Keratinocyte (primary cell): ENCODE measurements around the gene RBM26. TPM values are rescaled to one million over a fixed set of nuclear protein-coding genes. Genes with fewer than 3 reads are reported as not detected.

ENCODE experiments used
- DNase-seq: peaks from one replicate; pipeline ENCODE4 v3.0.0-alpha.2; 2011; ENCODE audit warnings: low read depth, missing footprints, low spot score
- FAIRE-seq: peaks from 2 replicates; lab custom pipeline; 2011; peaks lifted over from hg19 to GRCh38; lab: Jason Lieb, UNC
- H2AFZ ChIP-seq: 2 replicates; pipeline ENCODE4 v1.6.0; 2012; ENCODE audit warnings: low read length, control low read depth, inconsistent platforms; ENCODE audit not compliant: control insufficient read depth
- H3K27ac ChIP-seq: 2 replicates; pipeline ENCODE4 v1.5.1; 2011; ENCODE audit warnings: low read length; ENCODE audit not compliant: control insufficient read depth, insufficient read depth
- H3K27me3 ChIP-seq: 3 replicates; pipeline ENCODE4 v1.6.0; 2011; ENCODE audit warnings: low read length; ENCODE audit not compliant: control insufficient read depth, insufficient read depth; ENCODE audit errors: extremely low read depth
- H3K36me3 ChIP-seq, 2 experiments: 2 replicates in 1 of 2; 3 replicates in 1 of 2; pipeline ENCODE4 v1.5.1; 2011; ENCODE audit warnings: low read length in 2 of 2, mild to moderate bottlenecking in 1 of 2; ENCODE audit not compliant: control insufficient read depth in 2 of 2, insufficient read depth in 2 of 2; ENCODE audit errors: extremely low read depth in 1 of 2
- H3K4me1 ChIP-seq: 3 replicates; pipeline ENCODE4 v1.5.1; 2011; ENCODE audit warnings: low read length; ENCODE audit not compliant: control insufficient read depth, insufficient read depth; ENCODE audit errors: extremely low read depth
- H3K4me2 ChIP-seq: 3 replicates; pipeline ENCODE4 v1.6.0; 2011; ENCODE audit warnings: low read depth, low read length; ENCODE audit not compliant: control insufficient read depth, insufficient read depth; ENCODE audit errors: extremely low read depth
- H3K4me3 ChIP-seq, 3 experiments: fragments of 200-600 bp in 1 of 3; sonication (generic) in 1 of 3; 2 replicates in 2 of 3; 3 replicates in 1 of 3; pipeline ENCODE4 v1.5.1; 2011 to 2016; ENCODE audit warnings: low read length in 3 of 3, mild to moderate bottlenecking in 3 of 3, control low read depth in 2 of 3, inconsistent platforms in 1 of 3, low read depth in 1 of 3, mixed read lengths in 1 of 3, mixed run types in 1 of 3, moderate library complexity in 1 of 3; ENCODE audit not compliant: control insufficient read depth in 2 of 3, insufficient read depth in 2 of 3; ENCODE audit errors: extremely low read depth in 1 of 3
- H3K79me2 ChIP-seq: 2 replicates; pipeline ENCODE4 v1.6.0; 2012; ENCODE audit warnings: low read length; ENCODE audit not compliant: control insufficient read depth, insufficient read depth
- H3K9ac ChIP-seq: 3 replicates; pipeline ENCODE4 v1.6.0; 2011; ENCODE audit warnings: low read length; ENCODE audit not compliant: control insufficient read depth, insufficient read depth; ENCODE audit errors: extremely low read depth
- H3K9me1 ChIP-seq: 3 replicates; pipeline ENCODE4 v1.6.0; 2011; ENCODE audit warnings: low read length; ENCODE audit not compliant: control insufficient read depth, insufficient read depth; ENCODE audit errors: extremely low read depth
- H3K9me3 ChIP-seq: 2 replicates; pipeline ENCODE4 v1.5.1; 2012; ENCODE audit warnings: low read depth, low read length; ENCODE audit not compliant: control insufficient read depth
- H4K20me1 ChIP-seq: 3 replicates; pipeline ENCODE4 v1.6.0; 2011; ENCODE audit warnings: low read length; ENCODE audit not compliant: control insufficient read depth, insufficient read depth; ENCODE audit errors: extremely low read depth
- CTCF ChIP-seq, 3 experiments: IDR thresholded peaks in 1 of 3; conservative IDR thresholded peaks in 1 of 3; optimal IDR thresholded peaks in 1 of 3; 2 replicates in 2 of 3; 3 replicates in 1 of 3; pipeline versions ENCODE3 to v1.5.1; 2011; ENCODE audit warnings: low read length in 3 of 3, mild to moderate bottlenecking in 3 of 3, moderate library complexity in 2 of 3, control low read depth in 1 of 3, inconsistent platforms in 1 of 3; ENCODE audit not compliant: insufficient read depth in 2 of 3; ENCODE audit errors: extremely low read depth in 1 of 3
- EZH2 ChIP-seq: IDR thresholded peaks from one replicate; pipeline ENCODE4 v1.6.1; 2012; ENCODE audit warnings: inconsistent platforms, mild to moderate bottlenecking, low read length, moderate library complexity
- dilution Hi-C: fragments of 300-500 bp; cut with MboI; formaldehyde crosslinking; loops from one replicate; pipeline ENCODE4 v1.7.0; 2020; ENCODE audit warnings: low sequenced_read_pairs; ENCODE audit not compliant: extremely low pct_ligation_motif_present
- polyA plus RNA-seq, 5 experiments: library from polyadenylated mRNA; depleted of rRNA in 3 of 5; stranded (reverse) in 3 of 5; stranded (forward) in 1 of 5; unstranded in 1 of 5; fragments of >200 nt; gene quantifications; 1 replicate in 1 of 5; 2 replicates in 3 of 5; 3 replicates in 1 of 5; pipeline versions ENCODE4 v1.2.1 to v1.2.3, GENCODE V29; 2011 to 2012; ENCODE audit warnings: missing spikeins in 2 of 5, low read depth in 1 of 5, low replicate concordance in 1 of 5

RBM26 gene
- polyA plus RNA-seq, 1 donor (not counting 4 experiments of a cell fraction or from before 2014, with no cell fraction given), result 28.4 TPM

GRCh38 chr13:79432086-79432485 is 26.0 kb upstream of the RBM26 start:
- dilution Hi-C loops, result no loop called here
- no peaks in the 10 kb centered on the region for H3K27me3 ChIP-seq
- H3K9ac ChIP-seq, result no peak overlapping the region
- no peak for TF ChIP-seq EZH2
- no peak for TF ChIP-seq CTCF (optimal IDR thresholded peaks at IDR 0.05 in 1 of 3, IDR thresholded peaks at IDR 0.05 in 1 of 3, conservative IDR thresholded peaks at IDR 0.05 in 1 of 3; ENCODE audit: extremely low read depth in 1 of 3, insufficient read depth in 2 of 3, low read length in 3 of 3)
- H3K79me2 ChIP-seq, result no peaks in the 10 kb centered on the region
- H2AFZ ChIP-seq, result no peak overlapping the region
- FAIRE-seq (no peak), DNase-seq (no peak)
- H3K9me3 ChIP-seq, result no peaks in the 10 kb centered on the region
- no peak overlapping the region for H3K4me3 ChIP-seq
- H4K20me1 ChIP-seq, result no peaks in the 10 kb centered on the region
- no peaks in the 10 kb centered on the region for H3K36me3 ChIP-seq
- no peaks in the 10 kb centered on the region for H3K4me1 ChIP-seq
- H3K27ac ChIP-seq, result no peak overlapping the region
- no peaks in the 10 kb centered on the region for H3K9me1 ChIP-seq
- H3K4me2 ChIP-seq, result no peak overlapping the region

- DNase-seq (no peak), FAIRE-seq (no peak)
- H3K4me1 ChIP-seq, result no peaks in the 10 kb centered on the region
- no peaks in the 10 kb centered on the region for H3K36me3 ChIP-seq
- dilution Hi-C loops, result no loop called here
- H3K27me3 ChIP-seq, result no peaks in the 10 kb centered on the region
- H2AFZ ChIP-seq, result no peak overlapping the region
- H3K4me3 ChIP-seq, result no peak overlapping the region
- H3K4me2 ChIP-seq, result no peak overlapping the region
- H3K79me2 ChIP-seq, result no peaks in the 10 kb centered on the region
- no peak overlapping the region for H3K9ac ChIP-seq
- no peaks in the 10 kb centered on the region for H4K20me1 ChIP-seq
- no peak overlapping the region for H3K27ac ChIP-seq
- H3K9me1 ChIP-seq, result no peaks in the 10 kb centered on the region
- no peaks in the 10 kb centered on the region for H3K9me3 ChIP-seq
- TF ChIP-seq CTCF (optimal IDR thresholded peaks at IDR 0.05 in 1 of 3, IDR thresholded peaks at IDR 0.05 in 1 of 3, conservative IDR thresholded peaks at IDR 0.05 in 1 of 3; ENCODE audit: extremely low read depth in 1 of 3, insufficient read depth in 2 of 3, low read length in 3 of 3), result no peak
- TF ChIP-seq EZH2, result no peak
Observed at GRCh38 chr13:79429309-79429708, 23.3 kb upstream of the RBM26 start.
